K562 (cell line): Measurements from ENCODE around the gene HOPX. TPM values are rescaled to one million over a fixed set of nuclear protein-coding genes. Genes with fewer than 3 reads are reported as not detected.

Source experiments
- ATAC-seq: fragments of 200-7000 bp; cut with Tn5 transposase; 3 replicates; pipeline ENCODE4 v1.9.1; 2020; ENCODE audit warnings: moderate library complexity
- BruUV-seq: library from RNA; stranded (reverse); fragments of 400-500 nt; replicated peaks from 2 replicates; lab custom pipeline; 2021; lab: Mats Ljungman, UMichigan
- CTCF ChIA-PET: fragments of 300-600 bp; formaldehyde crosslinking; extraction: SDS; loops from one replicate; lab custom pipeline; 2021; ENCODE audit warnings: low intra/inter-chr PET ratio; lab: Yijun Ruan, JAX
- POLR2A ChIA-PET: fragments of 300-600, 350-650 bp; sonication (Branson Sonifier 250); formaldehyde crosslinking; extraction: SDS; loops from one replicate; lab custom pipeline; 2021; ENCODE audit warnings: antibody characterized with exemption, inconsistent platforms; lab: Yijun Ruan, JAX
- DNase-seq, 4 experiments: peaks; one replicate each; pipeline versions ENCODE4 v3.0.0 to v3.0.0-alpha.2; 2011 to 2018; ENCODE audit warnings: low spot score in 3 of 4, mixed read lengths in 3 of 4; ENCODE audit errors: extremely low read depth in 1 of 4
- FAIRE-seq: peaks from 2 replicates; lab custom pipeline; 2011; peaks lifted over from hg19 to GRCh38; lab: Jason Lieb, UNC
- H2AFZ ChIP-seq: 2 replicates; pipeline ENCODE4 v1.6.0; 2011; ENCODE audit warnings: low read depth, low read length, control low read depth, inconsistent platforms
- H3K27ac ChIP-seq: fragments of 200-600 bp; 3 replicates; pipeline ENCODE4 v1.8.0; 2011; ENCODE audit warnings: low read depth, mild to moderate bottlenecking, control low read depth, inconsistent platforms, low read length, moderate library complexity, mixed read lengths; ENCODE audit errors: extremely low read depth
- H3K27me3 ChIP-seq, 2 experiments: fragments of 300-600 bp in 1 of 2; 2 replicates in 1 of 2; 3 replicates in 1 of 2; pipeline versions ENCODE4 v1.6.0 to v1.8.0; 2011; ENCODE audit warnings: inconsistent platforms in 2 of 2, low read length in 2 of 2, mild to moderate bottlenecking in 1 of 2, mixed read lengths in 1 of 2, moderate library complexity in 1 of 2; ENCODE audit not compliant: control insufficient read depth in 2 of 2, insufficient read depth in 2 of 2
- H3K36me3 ChIP-seq: fragments of 300-600 bp; 3 replicates; pipeline ENCODE4 v1.8.0; 2011; ENCODE audit warnings: mild to moderate bottlenecking, low read length, inconsistent platforms; ENCODE audit not compliant: control insufficient read depth, insufficient read depth
- H3K4me1 ChIP-seq, 2 experiments: fragments of 200-600 bp in 1 of 2; replicated peaks in 1 of 2; 2 replicates in 1 of 2; 3 replicates in 1 of 2; pipeline versions ENCODE4 v1.5.1 to v1.8.0; 2011; ENCODE audit warnings: inconsistent platforms in 2 of 2, low read length in 2 of 2, mild to moderate bottlenecking in 1 of 2, mixed read lengths in 1 of 2, moderate library complexity in 1 of 2; ENCODE audit not compliant: control insufficient read depth in 2 of 2, insufficient read depth in 2 of 2
- H3K4me2 ChIP-seq: 2 replicates; pipeline ENCODE4 v1.6.1; 2011; ENCODE audit warnings: low read length, control low read depth, inconsistent platforms, mixed read lengths; ENCODE audit not compliant: insufficient read depth
- H3K4me3 ChIP-seq: fragments of 200-600 bp; sonication (generic), shearing (Covaris generic); 2 replicates; pipeline ENCODE4 v1.5.1; 2016; ENCODE audit warnings: control low read depth, inconsistent platforms
- H3K79me2 ChIP-seq: fragments of 200-600 bp; 3 replicates; pipeline ENCODE4 v1.8.0; 2011; ENCODE audit warnings: low read length, inconsistent platforms; ENCODE audit not compliant: control insufficient read depth, insufficient read depth
- H3K9ac ChIP-seq, 2 experiments: 2 replicates each; pipeline versions ENCODE4 v1.6.0 to v1.6.1; 2011; ENCODE audit warnings: low read depth in 2 of 2, low read length in 2 of 2, control low read depth in 1 of 2, inconsistent platforms in 1 of 2, mild to moderate bottlenecking in 1 of 2, mixed read lengths in 1 of 2; ENCODE audit not compliant: insufficient read depth in 1 of 2
- H3K9me1 ChIP-seq: one replicate; pipeline ENCODE4 v1.6.0; 2011; ENCODE audit warnings: inconsistent platforms, mild to moderate bottlenecking, low read length, moderate library complexity; ENCODE audit not compliant: control insufficient read depth, insufficient read depth
- H3K9me3 ChIP-seq: replicated peaks from 2 replicates; pipeline ENCODE4 v1.5.1; 2011; ENCODE audit warnings: low read depth, low read length, inconsistent platforms; ENCODE audit not compliant: control insufficient read depth, insufficient read depth
- H4K20me1 ChIP-seq: replicated peaks from 2 replicates; pipeline ENCODE4 v1.6.1; 2011; ENCODE audit warnings: low read length, inconsistent platforms, mixed read lengths; ENCODE audit not compliant: control insufficient read depth, insufficient read depth
- CCAR2 ChIP-seq: fragments of 200-400 bp; formaldehyde crosslinking; IDR thresholded peaks from 2 replicates; pipeline ENCODE4 v1.6.1; 2017; ENCODE audit warnings: mild to moderate bottlenecking, low read depth, low read length
- FOXM1 ChIP-seq, 2 experiments: fragments of 450-650 bp in 1 of 2; sonication (generic) in 1 of 2; formaldehyde crosslinking in 1 of 2; IDR thresholded peaks; 2 replicates each; pipeline versions ENCODE4 v1.6.1 to v1.9.0; 2017 to 2022; ENCODE audit warnings: low read depth in 2 of 2, mild to moderate bottlenecking in 2 of 2, missing genetic modification reagents in 1 of 2, moderate library complexity in 1 of 2
- GATA2 ChIP-seq: sonication (generic); formaldehyde crosslinking; IDR thresholded peaks from 2 replicates; pipeline ENCODE4 v1.4.0; 2020; ENCODE audit warnings: mild to moderate bottlenecking, missing genetic modification reagents
- MBD2 ChIP-seq: sonication (generic); IDR thresholded peaks from 2 replicates; pipeline ENCODE4 v1.6.1; 2016; ENCODE audit warnings: low read depth, borderline replicate concordance
- MCM2 ChIP-seq: fragments of 450-650 bp; IDR thresholded peaks from 2 replicates; pipeline ENCODE4 v1.6.1; 2017; ENCODE audit warnings: low read depth, mild to moderate bottlenecking
- NFXL1 ChIP-seq: fragments of 450-650 bp; formaldehyde crosslinking; IDR thresholded peaks from 2 replicates; pipeline ENCODE4 v1.4.0; 2021; ENCODE audit warnings: mild to moderate bottlenecking
- PHF8 ChIP-seq: fragments of 200-600 bp; sonication (generic); IDR thresholded peaks from 2 replicates; pipeline ENCODE4 v1.6.1; 2012; ENCODE audit warnings: mixed run types, mild to moderate bottlenecking, inconsistent platforms, low read length, moderate library complexity, borderline replicate concordance
- POLR3G ChIP-seq: IDR thresholded peaks from 2 replicates; pipeline ENCODE4 v1.6.1; 2011; ENCODE audit not compliant: insufficient read length, insufficient replicate concordance; ENCODE audit errors: extremely low read depth
- SNRNP70 ChIP-seq: fragments of 200-400 bp; formaldehyde crosslinking; optimal IDR thresholded peaks from 2 replicates; pipeline ENCODE3; 2017; ENCODE audit warnings: low read depth, low read length
- SRSF3 ChIP-seq: fragments of 200-400 bp; formaldehyde crosslinking; IDR thresholded peaks from 2 replicates; pipeline ENCODE4 v1.6.1; 2016; ENCODE audit warnings: mild to moderate bottlenecking, low read length, moderate library complexity; ENCODE audit not compliant: insufficient read depth
- ZBTB12 ChIP-seq: fragments of 250-450 bp; sonication (Bioruptor Pico); IDR thresholded peaks from 2 replicates; pipeline ENCODE4 v1.4.0; 2020
- ZBTB8A ChIP-seq: fragments of 450-650 bp; IDR thresholded peaks from 2 replicates; pipeline ENCODE4 v1.6.1; 2018; ENCODE audit warnings: mild to moderate bottlenecking, moderate library complexity; ENCODE audit not compliant: partially characterized antibody
- ZNF274 ChIP-seq: IDR thresholded peaks from 2 replicates; pipeline ENCODE4 v1.6.1; 2011; ENCODE audit warnings: low read depth, mild to moderate bottlenecking, low read length, moderate library complexity, borderline replicate concordance
- ZNF75A ChIP-seq: fragments of 450-650 bp; formaldehyde crosslinking; IDR thresholded peaks from 2 replicates; pipeline ENCODE4 v1.4.0; 2020; ENCODE audit warnings: mild to moderate bottlenecking
- WGBS: fragments of 100-300 bp; shearing (Covaris generic); methylation state at CpG from one replicate; pipeline ENCODE4 v1.1.6; 2016; ENCODE audit warnings: low coverage, mixed read lengths; ENCODE audit not compliant: insufficient coverage; ENCODE audit errors: missing lambda C conversion rate; 5-methylcytosine and 5-hydroxymethylcytosine counted together
- in situ Hi-C: fragments of 300-500 bp; cut with MboI; formaldehyde crosslinking; loops from 4 replicates; pipeline ENCODE4 v1.15.0; 2018; ENCODE audit warnings: inconsistent platforms, mixed read lengths
- intact Hi-C: fragments of 100-400 bp; cut with micrococcal nuclease; formaldehyde crosslinking; loops from 2 replicates; pipeline ENCODE4 v1.14.2; 2022
- polyA plus RNA-seq, 8 experiments: library from polyadenylated mRNA; depleted of rRNA in 4 of 8; stranded (reverse) in 5 of 8; unstranded in 3 of 8; fragments of >200 nt; fragmentation: Nextera tagmentation in 2 of 8; fragmentation: Illumina TruSeq in 1 of 8; extraction: Ambion mirVana in 2 of 8; extraction: Trizol in 1 of 8; gene quantifications; 2 replicates each; pipeline versions ENCODE4 v1.2.1 to v1.2.3, GENCODE V29; 2011 to 2014; ENCODE audit warnings: inconsistent platforms in 1 of 8, missing spikeins in 1 of 8
- total RNA-seq, 7 experiments: library from RNA; depleted of rRNA in 6 of 7; stranded (reverse); fragments of >200 nt in 6 of 7; fragmentation: Illumina TruSeq in 2 of 7; extraction: Trizol in 2 of 7; gene quantifications; 2 replicates each; pipeline versions ENCODE4 v1.2.1 to v1.2.3, GENCODE V29; 2011 to 2021; ENCODE audit warnings: low replicate concordance in 1 of 7
- TF ChIP-seq, protein P1 (sequence below): fragments of 450-650 bp; IDR thresholded peaks from 2 replicates; pipeline ENCODE4 v1.6.1; 2016
- TF ChIP-seq, protein P2 (sequence below): sonication (generic); formaldehyde crosslinking; IDR thresholded peaks from 2 replicates; pipeline ENCODE4 v1.5.0; 2020; ENCODE audit warnings: missing genetic modification reagents
- TF ChIP-seq, protein P3 (sequence below), 3 experiments: fragments of 200-800 bp in 1 of 3; fragments of 250-450 bp in 1 of 3; fragments of 450-650 bp in 1 of 3; sonication (Bioruptor Pico) in 1 of 3; sonication (Bioruptor generic) in 1 of 3; formaldehyde crosslinking in 1 of 3; IDR thresholded peaks; 2 replicates each; pipeline versions ENCODE4 v1.6.1 to v1.8.0; 2016 to 2022; ENCODE audit warnings: mild to moderate bottlenecking in 2 of 3, missing genetic modification characterization in 2 of 3, missing compliant biosample characterization in 1 of 3, moderate library complexity in 1 of 3

The HOPX gene
- total and polyA plus RNA-seq, 9 of the 15 experiments (the other 6 are each of a cell fraction or from before 2014, with no cell fraction given): 0.24 TPM; not detected in 8

GRCh38 chr4:56612282-56612681, 68.8 kb downstream of the HOPX start:
- no peak for FAIRE-seq
- Histone ChIP-seq H3K4me1 (no peaks in the 10 kb centered on the region), H3K27me3 (peaks cover 6 to 18% of the 10 kb centered on the region in 2 experiments), H3K4me3 (no peak overlapping the region), H4K20me1 (no peaks in the 10 kb centered on the region), H3K9ac (no peak overlapping the region), H2AFZ (no peak overlapping the region), H3K9me1 (no peaks in the 10 kb centered on the region), H3K4me2 (no peak overlapping the region), H3K36me3 (no peaks in the 10 kb centered on the region), H3K9me3 (no peaks in the 10 kb centered on the region), H3K79me2 (no peaks in the 10 kb centered on the region), H3K27ac (no peak overlapping the region)
- ChIA-PET CTCF (no interaction called here), POLR2A (no interaction called here)
- no peak for ATAC-seq
- in situ Hi-C loops (no loop called here), intact Hi-C loops (no loop called here)
- BruUV-seq: no TSS peak
- 2% methylated on average over 11 of the region's 11 CpGs for WGBS
- no peak for DNase-seq
- TF ChIP-seq, protein P1, sequence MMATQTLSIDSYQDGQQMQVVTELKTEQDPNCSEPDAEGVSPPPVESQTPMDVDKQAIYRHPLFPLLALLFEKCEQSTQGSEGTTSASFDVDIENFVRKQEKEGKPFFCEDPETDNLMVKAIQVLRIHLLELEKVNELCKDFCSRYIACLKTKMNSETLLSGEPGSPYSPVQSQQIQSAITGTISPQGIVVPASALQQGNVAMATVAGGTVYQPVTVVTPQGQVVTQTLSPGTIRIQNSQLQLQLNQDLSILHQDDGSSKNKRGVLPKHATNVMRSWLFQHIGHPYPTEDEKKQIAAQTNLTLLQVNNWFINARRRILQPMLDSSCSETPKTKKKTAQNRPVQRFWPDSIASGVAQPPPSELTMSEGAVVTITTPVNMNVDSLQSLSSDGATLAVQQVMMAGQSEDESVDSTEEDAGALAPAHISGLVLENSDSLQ: no peak
- no peak for TF ChIP-seq MCM2
- no peak for TF ChIP-seq FOXM1 (IDR thresholded peaks at IDR 0.05; ENCODE audit: low read depth)
- no peak for TF ChIP-seq FOXM1 (CRISPR knock-in tag; IDR thresholded peaks at IDR 0.05; ENCODE audit: low read depth)
- TF ChIP-seq MBD2: no peak
- no peak for TF ChIP-seq POLR3G
- no peak for TF ChIP-seq PHF8
- TF ChIP-seq ZNF75A (CRISPR knock-in tag): no peak
- TF ChIP-seq ZBTB12 (CRISPR knock-in tag): no peak
- no peak for TF ChIP-seq ZBTB8A
- no peak for TF ChIP-seq ZNF274
- TF ChIP-seq, protein P2, sequence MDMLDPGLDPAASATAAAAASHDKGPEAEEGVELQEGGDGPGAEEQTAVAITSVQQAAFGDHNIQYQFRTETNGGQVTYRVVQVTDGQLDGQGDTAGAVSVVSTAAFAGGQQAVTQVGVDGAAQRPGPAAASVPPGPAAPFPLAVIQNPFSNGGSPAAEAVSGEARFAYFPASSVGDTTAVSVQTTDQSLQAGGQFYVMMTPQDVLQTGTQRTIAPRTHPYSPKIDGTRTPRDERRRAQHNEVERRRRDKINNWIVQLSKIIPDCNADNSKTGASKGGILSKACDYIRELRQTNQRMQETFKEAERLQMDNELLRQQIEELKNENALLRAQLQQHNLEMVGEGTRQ (CRISPR knock-in tag): no peak
- no peak for TF ChIP-seq SRSF3
- TF ChIP-seq NFXL1 (CRISPR knock-in tag): no peak
- no peak for TF ChIP-seq SNRNP70
- TF ChIP-seq GATA2 (CRISPR knock-in tag): no peak
- TF ChIP-seq, protein P3, sequence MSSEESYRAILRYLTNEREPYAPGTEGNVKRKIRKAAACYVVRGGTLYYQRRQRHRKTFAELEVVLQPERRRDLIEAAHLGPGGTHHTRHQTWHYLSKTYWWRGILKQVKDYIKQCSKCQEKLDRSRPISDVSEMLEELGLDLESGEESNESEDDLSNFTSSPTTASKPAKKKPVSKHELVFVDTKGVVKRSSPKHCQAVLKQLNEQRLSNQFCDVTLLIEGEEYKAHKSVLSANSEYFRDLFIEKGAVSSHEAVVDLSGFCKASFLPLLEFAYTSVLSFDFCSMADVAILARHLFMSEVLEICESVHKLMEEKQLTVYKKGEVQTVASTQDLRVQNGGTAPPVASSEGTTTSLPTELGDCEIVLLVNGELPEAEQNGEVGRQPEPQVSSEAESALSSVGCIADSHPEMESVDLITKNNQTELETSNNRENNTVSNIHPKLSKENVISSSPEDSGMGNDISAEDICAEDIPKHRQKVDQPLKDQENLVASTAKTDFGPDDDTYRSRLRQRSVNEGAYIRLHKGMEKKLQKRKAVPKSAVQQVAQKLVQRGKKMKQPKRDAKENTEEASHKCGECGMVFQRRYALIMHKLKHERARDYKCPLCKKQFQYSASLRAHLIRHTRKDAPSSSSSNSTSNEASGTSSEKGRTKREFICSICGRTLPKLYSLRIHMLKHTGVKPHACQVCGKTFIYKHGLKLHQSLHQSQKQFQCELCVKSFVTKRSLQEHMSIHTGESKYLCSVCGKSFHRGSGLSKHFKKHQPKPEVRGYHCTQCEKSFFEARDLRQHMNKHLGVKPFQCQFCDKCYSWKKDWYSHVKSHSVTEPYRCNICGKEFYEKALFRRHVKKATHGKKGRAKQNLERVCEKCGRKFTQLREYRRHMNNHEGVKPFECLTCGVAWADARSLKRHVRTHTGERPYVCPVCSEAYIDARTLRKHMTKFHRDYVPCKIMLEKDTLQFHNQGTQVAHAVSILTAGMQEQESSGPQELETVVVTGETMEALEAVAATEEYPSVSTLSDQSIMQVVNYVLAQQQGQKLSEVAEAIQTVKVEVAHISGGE (CRISPR knock-in tag; IDR thresholded peaks at IDR 0.05): no peak
- no peak for TF ChIP-seq CCAR2
